ENCODE data around the gene TACC3.

GRCh38 chr4:1771555-1772305 lies 50.4 kb downstream of the TACC3 start:
- TF ChIP-seq CTCF (IDR thresholded peaks at IDR 0.05) (no peak), POLR2A (IDR thresholded peaks at IDR 0.05) (no peak)

All from esophagus squamous epithelium (tissue), 4 donors.